Left forelimb (tissue), 1 donor: ENCODE data around the gene ETF1.
"Not testable (repeated sequence)": the region's sequence is repeated elsewhere in the genome, so short reads cannot be mapped to it uniquely, and the experiment has no call there.

Experiments
- DNase-seq: peaks from one replicate; pipeline ENCODE4 v3.0.0-alpha.2; 2018; ENCODE audit warnings: low spot score

ETF1 gene

DNA sequence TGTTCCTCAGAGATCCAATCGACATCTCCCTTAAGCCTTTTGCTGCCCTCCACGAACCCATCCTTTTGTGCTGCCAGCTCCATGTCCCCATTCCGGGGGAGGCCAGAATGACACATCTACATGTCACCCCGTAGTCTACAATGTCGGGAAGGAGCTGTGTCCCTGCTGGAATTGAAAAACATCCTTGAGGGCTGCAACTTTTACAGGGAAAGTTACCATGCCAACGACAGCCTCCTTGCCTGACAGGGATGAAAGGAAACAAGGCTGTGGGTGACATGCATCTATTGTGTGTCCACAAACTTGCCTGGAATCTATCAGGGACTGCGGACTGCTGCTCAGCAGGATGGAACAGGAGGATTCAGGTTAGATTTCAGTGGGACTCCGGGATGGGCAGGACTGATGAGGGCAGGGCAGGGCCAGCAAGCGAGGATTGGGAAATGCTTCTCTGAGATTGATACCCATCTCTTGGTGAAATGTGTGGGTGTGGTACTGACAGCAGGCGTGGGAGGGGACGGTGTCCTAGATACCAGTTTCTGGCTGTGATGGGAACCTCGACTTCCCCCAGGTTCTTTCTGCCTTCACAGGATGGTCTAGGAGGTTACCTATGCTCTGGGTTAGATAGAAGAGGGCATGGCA, 52.3 kb downstream of the ETF1 start:
- no peak for DNase-seq

DNA sequence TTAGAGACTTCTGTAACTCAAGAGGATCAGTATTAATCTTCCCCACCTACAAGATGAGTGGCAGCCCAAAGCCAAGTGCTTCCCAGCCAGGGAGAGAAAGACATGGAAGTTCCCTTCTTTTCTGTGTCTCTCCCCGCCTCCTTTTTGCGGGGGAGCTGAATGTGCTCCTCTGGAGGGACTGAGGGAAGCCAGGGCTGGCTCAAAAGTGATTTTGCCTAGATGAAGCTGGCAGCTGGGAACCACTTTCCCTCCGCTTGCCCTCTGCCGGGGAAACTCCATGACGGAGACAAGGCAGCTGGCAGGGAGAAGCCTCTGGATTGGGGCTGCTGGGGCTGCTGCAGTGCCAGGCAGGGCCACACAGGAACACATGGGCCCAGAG, 53.4 kb downstream of the ETF1 start:
- DNase-seq, result no peak

DNA sequence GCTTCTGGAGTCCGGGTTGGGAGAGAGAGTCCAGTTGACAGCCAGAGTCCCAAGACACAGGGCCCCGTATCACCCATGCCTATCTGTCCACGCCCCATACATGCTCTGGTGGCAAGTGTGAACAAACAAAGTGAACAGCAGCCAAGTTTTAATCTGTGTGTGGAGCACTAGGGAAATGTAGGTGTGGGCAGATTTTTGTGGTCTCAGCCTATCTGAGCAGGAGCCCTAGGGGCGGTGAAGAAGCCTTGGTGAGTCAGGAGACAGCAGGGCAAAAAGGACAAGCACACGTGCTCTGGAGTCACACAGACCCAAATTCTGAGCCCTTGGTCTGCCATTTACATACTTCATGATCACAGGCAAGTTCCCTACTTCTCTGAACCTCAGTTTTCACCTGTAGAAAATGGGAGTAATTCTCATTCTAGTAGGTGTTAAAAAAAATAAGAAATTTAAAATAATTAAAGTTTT, 54.5 kb downstream of the ETF1 start:
- DNase-seq, result no peak

DNA sequence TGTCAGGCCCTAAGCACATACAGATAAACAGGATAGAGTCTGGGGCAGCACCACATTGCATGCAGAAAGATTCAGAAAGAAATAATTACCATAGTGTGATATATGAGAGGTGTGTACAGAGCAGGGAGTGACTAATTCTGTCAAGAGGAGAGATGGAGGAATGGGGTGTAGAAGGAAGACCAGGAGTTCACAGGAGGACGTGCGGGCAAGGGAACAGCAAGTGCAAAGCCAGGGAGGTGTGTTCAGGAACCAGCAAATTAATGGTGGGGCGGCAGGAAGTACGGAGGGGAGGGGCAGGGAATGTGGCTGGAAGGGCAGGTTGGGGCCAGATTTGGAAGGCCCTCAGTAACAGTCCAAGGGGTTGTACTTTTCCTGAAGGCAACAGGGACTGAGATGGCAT, 60.4 kb downstream of the ETF1 start:
- DNase-seq, result no peak

DNA sequence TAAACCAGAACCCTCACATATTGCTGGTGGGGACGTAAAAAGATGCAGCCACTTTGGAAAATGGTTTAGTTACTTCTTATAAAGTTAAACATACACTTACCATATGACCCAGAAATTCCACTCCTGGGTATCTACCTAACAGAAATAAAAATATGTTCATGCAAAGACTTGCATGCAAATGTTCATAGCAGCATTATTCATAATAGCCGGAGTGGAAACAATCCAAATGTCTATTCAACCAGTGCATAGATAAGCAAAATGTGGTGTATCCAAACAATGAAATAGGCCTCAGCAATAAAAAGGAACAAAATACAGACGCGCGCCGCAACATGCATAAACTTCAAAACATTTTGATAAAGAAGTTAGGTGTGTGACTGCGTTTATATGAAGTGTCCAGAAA, 66.1 kb downstream of the ETF1 start:
- no peak for DNase-seq

DNA sequence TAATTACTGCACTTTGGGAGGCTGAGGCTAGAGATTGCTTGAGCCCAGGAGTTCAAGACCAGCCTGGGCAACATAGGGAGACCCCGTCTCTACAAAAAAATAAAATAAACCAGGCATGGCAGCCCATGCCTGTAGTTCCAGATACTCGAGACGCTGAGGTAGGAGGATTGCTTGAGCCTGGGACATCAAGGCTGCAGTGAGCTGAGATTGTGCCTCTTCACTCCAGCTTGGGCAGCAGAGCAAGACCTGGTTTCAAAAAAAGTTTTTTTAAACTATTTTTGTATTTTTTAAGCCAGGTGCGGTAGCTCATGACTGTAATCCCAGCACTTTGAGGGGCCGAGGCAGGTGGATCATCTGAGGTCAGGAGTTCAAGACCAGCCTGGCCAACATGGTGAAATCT, 69.9 kb downstream of the ETF1 start:
- DNase-seq, result not testable (repeated sequence)

DNA sequence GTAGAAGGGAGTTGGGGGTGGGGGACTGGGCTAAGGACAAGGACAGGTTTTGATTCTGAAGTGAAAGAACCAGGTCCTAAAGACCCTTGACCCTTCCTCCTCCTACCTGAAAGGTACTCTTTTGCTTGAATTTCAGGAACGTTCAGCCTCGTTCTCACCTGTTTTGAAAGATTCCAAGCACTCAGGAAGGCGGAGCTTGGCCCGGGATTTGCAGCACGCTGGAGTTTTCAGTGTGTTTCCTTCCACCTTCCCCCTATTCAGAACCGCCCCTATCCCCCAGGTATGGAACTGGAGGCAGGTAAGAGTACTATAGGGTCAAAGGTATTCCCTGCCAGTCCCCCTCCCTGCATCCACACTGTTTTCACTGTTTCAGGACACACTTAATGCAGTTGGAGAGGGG, 70.7 kb downstream of the ETF1 start:
- DNase-seq, result no peak

DNA sequence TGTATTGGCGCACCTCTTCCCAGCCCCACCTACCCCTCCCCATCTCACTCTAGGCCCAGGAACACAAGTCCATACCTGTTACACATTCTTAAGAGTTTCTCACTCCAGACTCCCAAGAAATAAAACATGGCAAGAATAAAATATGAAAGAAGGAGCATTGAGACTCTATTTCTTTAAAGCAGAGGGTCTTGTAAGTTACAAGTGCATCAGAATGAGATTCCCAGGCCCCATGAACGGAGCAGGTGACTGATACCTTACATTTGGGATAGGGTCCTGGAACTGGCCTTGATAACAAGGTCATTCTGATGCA, 72.0 kb downstream of the ETF1 start:
- DNase-seq, result no peak

DNA sequence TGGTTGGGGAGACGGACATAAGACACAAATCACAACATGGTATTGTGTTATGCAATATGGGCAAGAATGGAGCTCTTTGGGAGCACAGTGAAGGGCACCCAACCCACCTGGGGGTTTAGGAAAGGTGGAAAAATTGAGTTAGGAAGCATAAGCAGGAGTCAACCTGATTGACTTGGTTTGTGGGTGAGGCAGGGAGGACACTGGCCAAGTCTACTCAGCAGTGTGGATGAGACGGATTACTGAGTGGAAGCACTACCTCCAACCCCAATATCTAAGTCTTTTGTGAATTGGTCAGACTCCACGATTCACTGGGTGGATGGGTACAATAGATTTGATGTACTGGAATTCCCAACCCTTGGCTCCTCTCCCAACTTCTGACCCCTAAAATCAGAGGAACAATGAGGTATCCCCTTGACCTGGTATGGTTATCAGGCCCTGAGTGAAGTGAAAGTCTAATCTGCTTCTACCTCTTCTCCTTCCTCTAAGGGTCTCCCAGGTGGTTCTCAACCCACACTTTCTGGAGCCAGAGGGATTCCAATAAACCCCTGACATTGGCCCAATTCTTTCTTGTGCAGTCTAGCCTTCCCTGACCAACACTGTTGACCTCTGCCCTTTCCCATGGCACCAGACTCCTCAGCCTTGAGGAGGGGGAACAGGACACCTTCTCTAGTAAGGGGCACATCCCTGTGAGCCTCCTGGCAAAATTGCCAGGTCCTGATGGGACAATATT, 72.5 kb downstream of the ETF1 start:
- DNase-seq, result no peak

DNA sequence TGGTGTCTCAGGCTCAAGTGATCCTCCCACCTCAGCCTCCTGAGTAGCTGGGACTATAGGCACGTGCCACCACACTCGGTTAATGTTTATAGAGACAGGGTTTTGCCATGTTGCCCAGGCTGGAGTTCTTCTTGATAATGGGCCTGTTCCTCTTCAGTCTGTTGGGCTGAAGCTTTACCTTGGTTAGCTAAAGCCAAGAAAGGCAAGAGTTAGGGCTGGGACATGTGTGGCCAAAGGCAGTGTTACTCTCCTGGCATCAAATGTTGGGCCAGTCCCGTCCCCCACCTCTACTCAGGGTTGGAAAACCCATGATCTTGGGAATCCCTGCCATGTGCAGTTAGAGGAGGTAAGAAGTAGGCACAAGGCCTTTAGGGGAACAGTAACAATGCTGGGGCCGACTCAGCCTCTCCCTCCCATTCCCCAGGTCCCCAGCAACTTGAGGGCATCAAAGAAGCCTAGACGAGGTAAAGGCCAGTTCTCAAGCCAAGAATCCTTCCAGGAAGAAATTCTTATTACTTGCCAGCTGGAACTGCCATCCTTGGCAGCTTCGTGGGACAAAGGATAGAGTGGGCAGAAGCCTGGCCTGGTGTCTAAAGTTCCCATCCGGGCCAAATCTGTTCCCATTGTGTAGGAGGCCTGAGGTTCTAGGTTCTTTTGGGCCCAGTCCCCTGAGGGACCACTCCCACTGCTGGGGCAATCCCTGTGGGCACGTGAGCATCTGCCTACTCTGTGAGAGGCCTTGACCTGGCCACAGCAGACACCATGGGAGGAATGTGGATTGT, 73.3 kb downstream of the ETF1 start:
- peak; percentile 81 for DNase-seq

DNA sequence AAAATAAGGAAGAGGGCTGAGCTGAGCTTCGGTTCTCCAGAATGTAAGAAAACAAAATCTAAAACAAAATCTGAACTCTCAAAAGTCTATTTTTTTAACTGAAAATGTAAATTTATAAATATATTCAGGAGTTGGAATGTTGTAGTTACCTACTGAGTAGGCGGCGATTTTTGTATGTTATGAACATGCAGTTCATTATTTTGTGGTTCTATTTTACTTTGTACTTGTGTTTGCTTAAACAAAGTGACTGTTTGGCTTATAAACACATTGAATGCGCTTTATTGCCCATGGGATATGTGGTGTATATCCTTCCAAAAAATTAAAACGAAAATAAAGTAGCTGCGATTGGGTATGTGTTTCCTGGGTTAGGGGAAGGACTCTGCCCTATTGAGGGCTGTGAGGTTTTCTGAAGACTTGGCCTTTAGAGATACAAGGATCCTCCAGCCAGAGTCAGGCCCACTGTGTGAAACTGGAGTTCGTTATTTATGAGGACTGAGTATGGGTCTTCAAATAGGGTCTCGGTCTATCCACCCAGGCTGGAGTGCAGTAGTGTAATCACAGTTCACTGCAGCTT, 74.0 kb downstream of the ETF1 start:
- no peak for DNase-seq

DNA sequence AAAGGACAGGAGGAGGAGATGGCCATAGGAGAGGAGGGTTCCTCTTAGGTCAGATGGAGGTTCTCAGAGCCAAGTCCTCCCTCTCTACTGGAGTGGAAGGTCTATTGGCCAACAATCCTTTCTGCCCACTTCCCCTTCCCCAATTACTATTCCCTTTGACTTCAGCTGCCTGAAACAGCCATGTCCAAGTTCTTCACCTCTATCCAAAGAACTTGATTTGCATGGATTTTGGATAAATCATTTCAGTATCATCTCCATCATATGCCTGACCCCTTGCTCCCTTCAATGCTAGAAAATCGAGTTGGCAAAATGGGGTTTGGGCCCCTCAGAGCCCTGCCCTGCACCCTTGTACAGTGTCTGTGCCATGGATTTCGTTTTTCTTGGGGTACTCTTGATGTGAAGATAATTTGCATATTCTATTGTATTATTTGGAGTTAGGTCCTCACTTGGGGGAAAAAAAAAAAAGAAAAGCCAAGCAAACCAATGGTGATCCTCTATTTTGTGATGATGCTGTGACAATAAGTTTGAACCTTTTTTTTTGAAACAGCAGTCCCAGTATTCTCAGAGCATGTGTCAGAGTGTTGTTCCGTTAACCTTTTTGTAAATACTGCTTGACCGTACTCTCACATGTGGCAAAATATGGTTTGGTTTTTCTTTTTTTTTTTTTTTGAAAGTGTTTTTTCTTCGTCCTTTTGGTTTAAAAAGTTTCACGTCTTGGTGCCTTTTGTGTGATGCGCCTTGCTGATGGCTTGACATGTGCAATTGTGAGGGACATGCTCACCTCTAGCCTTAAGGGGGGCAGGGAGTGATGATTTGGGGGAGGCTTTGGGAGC, 74.7 kb downstream of the ETF1 start:
- DNase-seq, result no peak

DNA sequence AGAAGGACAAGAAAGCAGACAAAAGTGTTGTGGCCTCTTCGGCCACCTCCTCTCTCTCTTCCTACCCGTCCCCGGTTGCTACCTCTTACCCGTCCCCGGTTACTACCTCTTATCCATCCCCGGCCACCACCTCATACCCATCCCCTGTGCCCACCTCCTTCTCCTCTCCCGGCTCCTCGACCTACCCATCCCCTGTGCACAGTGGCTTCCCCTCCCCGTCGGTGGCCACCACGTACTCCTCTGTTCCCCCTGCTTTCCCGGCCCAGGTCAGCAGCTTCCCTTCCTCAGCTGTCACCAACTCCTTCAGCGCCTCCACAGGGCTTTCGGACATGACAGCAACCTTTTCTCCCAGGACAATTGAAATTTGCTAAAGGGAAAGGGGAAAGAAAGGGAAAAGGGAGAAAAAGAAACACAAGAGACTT, 75.3 kb downstream of the ETF1 start:
- no peak for DNase-seq

DNA sequence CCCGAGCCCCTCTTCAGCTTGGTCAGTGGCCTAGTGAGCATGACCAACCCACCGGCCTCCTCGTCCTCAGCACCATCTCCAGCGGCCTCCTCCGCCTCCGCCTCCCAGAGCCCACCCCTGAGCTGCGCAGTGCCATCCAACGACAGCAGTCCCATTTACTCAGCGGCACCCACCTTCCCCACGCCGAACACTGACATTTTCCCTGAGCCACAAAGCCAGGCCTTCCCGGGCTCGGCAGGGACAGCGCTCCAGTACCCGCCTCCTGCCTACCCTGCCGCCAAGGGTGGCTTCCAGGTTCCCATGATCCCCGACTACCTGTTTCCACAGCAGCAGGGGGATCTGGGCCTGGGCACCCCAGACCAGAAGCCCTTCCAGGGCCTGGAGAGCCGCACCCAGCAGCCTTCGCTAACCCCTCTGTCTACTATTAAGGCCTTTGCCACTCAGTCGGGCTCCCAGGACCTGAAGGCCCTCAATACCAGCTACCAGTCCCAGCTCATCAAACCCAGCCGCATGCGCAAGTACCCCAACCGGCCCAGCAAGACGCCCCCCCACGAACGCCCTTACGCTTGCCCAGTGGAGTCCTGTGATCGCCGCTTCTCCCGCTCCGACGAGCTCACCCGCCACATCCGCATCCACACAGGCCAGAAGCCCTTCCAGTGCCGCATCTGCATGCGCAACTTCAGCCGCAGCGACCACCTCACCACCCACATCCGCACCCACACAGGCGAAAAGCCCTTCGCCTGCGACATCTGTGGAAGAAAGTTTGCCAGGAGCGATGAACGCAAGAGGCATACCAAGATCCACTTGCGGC, 75.9 kb downstream of the ETF1 start:
- no peak for DNase-seq

DNA sequence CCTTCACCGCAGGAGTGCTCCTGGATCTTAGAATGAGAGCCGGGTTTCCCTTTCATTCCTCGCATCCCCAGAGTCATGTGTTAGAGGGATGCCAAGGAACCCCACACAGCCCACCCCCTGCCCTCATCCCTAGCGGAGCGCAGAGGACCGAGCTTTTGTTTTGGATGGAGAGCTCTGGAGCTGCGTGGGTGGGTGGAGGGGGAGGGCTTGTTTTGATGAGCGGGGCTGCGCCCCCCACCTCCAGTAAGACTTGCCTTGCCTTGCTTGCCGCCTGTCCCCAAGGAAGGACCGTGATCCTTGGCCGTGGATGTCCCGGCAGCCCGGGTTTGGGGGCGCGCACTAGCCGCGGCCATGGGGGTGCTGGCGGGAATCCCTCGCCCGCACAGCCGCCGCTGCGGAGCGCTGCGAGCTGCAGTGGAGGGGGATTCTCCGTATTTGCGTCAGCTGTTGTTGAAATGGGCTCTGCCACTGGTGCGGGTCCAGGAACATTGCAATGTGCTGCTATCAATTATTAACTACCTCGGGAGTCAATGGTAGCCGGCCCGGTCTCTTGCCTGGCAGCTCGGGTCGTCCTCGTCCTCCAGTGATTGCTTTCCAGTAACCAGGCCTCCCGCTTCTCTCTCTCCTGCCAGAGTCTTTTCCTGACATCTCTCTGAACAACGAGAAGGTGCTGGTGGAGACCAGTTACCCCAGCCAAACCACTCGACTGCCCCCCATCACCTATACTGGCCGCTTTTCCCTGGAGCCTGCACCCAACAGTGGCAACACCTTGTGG, 76.7 kb downstream of the ETF1 start:
- no peak for DNase-seq

DNA sequence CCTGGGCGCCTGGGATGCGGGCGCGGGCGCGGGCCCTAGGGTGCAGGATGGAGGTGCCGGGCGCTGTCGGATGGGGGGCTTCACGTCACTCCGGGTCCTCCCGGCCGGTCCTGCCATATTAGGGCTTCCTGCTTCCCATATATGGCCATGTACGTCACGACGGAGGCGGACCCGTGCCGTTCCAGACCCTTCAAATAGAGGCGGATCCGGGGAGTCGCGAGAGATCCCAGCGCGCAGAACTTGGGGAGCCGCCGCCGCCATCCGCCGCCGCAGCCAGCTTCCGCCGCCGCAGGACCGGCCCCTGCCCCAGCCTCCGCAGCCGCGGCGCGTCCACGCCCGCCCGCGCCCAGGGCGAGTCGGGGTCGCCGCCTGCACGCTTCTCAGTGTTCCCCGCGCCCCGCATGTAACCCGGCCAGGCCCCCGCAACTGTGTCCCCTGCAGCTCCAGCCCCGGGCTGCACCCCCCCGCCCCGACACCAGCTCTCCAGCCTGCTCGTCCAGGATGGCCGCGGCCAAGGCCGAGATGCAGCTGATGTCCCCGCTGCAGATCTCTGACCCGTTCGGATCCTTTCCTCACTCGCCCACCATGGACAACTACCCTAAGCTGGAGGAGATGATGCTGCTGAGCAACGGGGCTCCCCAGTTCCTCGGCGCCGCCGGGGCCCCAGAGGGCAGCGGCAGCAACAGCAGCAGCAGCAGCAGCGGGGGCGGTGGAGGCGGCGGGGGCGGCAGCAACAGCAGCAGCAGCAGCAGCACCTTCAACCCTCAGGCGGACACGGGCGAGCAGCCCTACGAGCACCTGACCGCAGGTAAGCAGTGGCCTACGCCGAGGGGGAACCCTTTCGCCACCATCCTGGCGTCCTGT, 77.5 kb downstream of the ETF1 start, which contains the start of gene EGR1:
TSS of gene EGR1 (plus strand) at position 219 of the 864 bp plus-strand sequence. CDS start at position 502, 283 bp downstream.
- peak; percentile 99 for DNase-seq

DNA sequence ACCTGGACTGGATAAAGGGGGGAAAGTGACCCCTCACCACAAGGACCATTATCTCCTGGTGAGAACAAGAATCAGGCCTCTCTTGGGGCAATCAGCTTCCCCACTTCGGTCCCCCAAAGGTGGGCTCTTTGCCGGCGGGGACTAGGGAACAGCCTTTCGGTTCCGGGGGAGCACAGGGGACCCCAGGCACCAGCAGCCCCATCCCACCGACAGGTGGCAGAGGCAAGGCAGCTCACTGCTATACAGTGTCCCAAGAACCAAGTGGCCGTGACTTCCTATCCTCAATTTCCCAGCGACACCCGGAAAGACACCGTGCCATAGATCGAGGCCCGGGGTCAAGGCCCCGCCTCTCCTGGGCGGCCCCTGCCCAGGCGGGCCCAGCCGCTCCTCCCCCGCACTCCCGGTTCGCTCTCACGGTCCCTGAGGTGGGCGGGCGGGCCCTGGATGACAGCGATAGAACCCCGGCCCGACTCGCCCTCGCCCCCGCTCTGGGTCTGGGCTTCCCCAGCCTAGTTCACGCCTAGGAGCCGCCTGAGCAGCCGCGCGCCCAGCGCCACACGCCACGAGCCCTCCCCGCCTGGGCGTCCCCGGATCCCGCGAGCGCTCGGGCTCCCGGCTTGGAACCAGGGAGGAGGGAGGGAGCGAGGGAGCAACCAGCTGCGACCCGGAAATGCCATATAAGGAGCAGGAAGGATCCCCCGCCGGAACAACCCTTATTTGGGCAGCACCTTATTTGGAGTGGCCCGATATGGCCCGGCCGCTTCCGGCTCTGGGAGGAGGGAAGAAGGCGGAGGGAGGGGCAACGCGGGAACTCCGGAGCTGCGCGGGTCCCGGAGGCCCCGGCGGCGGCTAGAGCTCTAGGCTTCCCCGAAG, 78.4 kb downstream of the ETF1 start:
- peak; percentile 98 for DNase-seq

DNA sequence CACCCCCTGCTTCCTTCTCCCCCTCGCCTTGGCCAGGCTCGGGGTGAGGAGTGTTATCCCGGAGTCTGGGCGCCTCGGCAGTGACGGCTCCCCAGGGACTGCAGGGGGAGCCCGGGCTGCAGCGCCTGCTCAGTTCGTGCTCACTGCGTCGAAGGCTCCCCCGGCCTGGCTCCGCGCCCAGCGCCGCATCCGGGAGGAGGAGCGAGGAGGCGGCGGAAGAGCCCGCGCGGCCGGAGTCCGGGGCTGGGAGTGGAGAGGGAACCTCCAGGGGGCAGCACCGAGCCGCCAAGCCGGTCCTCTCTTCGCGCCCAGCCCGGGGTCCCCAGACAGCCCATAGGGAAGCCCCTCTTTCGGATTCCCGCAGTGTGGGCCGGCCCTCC, 79.0 kb downstream of the ETF1 start:
- peak; percentile 99 for DNase-seq
